NCI-H2107 treated with DMSO at 0.1 percent for 48 hours (cell line): ENCODE results near the gene MGAT5.

Experiments
- DNase-seq: peaks from one replicate; lab custom pipeline; 2025; ENCODE audit not compliant: unreplicated experiment; lab: John Stamatoyannopoulos, UW

Gene MGAT5

DNA sequence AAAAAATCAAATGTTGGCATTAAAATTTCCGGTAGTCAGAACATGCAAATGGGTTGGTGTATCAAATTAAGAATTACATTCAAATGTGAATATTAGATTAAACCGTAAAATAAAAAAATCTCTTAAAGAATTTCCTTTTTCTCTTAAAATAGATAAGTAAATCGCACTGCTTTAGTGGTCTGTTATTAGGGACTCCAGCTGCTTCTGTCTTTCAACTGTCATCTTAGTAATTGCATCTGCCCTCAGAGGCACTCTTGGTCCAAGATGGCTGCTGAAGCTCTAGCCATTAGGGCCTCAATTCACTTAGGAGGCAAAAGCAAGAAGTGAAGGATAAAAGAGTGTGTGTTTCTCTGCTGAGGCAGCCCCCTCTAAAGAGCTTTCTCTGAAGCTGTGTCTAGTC is 132.4 kb downstream of the MGAT5 start:
- no peak for DNase-seq

DNA sequence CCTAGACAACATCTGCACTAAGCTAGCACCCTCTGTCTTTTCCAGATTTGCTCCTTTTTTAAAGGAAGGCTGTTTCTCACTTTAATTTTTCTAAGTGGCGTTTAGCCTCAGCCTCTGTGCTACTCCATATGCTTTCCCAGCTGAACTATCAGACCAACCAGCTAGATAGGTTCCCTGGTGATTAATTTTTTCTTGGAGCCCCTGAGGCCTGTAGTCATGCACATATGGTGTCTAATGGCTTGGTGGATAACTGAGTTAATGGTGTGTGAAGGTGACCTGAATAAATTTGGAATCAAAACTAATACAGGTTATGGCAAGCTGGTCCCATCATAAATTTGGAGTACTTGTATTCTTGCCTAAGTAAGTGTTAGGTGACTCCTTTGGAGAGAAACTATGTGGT is 135.5 kb downstream of the MGAT5 start:
- DNase-seq = no peak

DNA sequence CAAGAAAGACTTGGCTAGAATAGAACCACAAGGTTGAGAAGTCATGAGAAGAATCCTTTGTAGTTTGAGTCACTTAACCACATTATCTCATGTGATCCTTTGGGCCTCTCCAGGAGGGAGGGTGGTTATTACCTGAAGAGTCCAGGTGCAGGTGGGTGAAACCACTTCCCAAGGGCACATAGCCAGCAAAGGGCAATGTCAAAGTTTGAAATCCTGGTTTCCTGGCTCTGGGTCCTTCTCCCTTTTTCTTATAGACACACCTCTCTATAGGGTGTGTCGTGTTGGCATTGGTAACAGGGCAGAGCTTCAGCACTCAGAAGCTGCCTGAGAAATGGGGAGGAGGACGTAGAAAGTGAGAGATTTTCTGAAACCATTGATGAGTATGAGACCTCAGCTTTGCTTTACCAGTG is 137.9 kb downstream of the MGAT5 start:
- DNase-seq = no peak

DNA sequence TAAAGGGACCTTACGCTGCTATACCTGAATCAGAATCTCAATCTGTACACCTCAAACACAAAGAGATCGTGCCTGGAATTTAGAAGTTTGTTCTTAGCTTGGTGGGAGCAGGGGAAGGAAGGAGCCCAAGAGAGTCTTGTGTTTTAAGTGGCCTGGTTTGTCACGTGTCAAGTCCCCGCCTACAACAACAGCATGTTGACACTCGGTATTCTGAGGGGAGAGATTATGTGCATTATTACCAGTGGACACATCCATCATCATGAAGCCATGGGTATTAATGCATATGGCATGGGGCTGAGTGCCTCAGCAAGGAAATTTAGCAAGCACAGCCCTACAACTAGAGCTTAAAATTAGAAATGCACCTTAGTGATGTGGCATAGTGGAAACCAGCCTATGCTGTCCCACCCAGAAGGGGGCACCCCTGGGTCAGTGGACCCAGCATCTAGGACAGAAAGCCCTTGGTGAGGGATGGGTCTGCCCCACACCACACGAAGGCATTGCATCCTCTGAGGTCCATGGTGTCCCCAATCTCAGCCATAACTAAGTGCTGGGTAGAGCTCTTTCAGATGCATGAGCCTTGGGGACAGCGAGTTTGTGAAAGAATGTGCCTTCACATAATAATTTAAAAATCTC is 138.7 kb downstream of the MGAT5 start:
- DNase-seq = no peak

DNA sequence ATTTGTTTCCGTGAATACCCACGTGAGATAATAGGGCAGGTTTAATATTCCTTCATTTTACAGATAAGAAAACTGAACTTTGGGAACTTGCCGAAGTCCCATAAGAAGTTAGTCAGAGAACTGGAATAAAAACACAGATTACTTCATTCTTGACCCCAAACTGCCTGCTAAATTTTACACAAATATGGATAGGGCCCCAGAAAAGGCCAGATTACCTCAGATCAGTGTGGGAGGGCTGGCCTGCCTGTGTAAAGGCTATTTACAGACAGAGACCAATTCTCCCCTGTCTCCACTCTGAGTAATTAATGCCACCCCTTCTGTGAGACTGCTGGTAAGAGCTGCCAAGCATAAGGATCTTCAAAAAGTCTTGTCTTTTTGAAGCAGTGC is 139.2 kb downstream of the MGAT5 start:
- DNase-seq = no peak

DNA sequence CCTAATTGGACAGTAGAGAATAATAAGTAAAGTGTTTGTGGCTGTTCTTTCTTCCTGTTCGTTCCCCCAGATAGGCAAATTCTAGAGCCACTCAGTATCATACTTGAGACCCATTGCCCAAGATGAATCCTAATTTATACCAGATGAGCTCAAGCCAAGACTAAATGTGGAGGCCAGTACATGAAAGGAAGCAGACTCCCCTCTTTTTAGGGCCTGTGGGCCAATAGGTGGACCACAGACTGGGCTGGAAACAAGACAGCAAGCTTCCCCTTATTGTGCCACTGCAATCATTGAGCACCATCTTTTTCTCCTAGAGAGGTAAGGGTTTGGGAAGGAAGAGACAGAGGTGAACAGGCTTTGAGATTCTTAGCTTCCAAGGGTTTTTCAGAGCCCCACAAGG is 141.9 kb downstream of the MGAT5 start:
- DNase-seq = no peak

GRCh38 chr2:134396493-134396892 is 142.6 kb downstream of the MGAT5 start:
- DNase-seq = no peak

GRCh38 chr2:134397146-134397896 is 143.4 kb downstream of the MGAT5 start:
- DNase-seq = no peak

DNA sequence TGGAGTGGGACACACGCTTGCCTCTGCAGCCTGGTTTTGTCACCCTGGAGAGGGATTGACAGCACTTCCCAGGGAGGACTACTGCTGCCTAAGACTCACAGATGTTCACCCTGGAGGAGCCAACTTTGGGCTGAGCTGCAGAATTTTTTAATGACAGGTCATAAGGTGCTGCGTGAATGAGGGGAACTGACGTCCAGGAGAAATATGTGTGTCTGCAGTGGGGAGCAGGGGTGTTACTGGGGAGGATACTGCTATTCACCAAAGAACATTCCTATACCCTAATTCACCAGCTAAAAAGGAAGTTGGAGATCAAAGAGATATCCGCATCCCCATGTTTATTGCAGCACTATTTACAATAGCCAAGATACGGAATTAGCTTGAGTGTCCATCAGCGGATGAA is 144.4 kb downstream of the MGAT5 start:
- no peak for DNase-seq

GRCh38 chr2:134399096-134399495 is 145.2 kb downstream of the MGAT5 start:
- no peak for DNase-seq

GRCh38 chr2:134401081-134401497 is 147.2 kb downstream of the MGAT5 start:
- no peak for DNase-seq

DNA sequence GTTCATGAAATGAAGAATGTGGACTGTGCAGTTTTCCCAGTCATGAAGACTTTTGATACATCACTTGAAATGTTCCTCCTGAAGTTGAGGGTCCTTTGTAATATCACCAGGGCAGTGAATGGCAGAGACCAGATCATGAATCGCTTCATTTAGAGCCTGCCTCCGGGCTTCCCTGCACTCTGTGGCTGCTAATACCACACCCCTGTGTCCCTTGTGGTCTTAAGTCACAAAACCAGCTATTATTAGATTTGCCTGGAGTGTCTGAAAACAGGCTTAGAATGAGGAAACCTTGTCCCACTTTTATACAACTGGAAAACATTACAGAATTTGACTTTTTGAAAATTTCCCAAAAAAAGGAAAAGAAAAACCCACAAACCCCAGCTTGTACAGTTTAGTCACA is 147.9 kb downstream of the MGAT5 start:
- DNase-seq = no peak

GRCh38 chr2:134402410-134402809 is 148.5 kb downstream of the MGAT5 start:
- DNase-seq = no peak

DNA sequence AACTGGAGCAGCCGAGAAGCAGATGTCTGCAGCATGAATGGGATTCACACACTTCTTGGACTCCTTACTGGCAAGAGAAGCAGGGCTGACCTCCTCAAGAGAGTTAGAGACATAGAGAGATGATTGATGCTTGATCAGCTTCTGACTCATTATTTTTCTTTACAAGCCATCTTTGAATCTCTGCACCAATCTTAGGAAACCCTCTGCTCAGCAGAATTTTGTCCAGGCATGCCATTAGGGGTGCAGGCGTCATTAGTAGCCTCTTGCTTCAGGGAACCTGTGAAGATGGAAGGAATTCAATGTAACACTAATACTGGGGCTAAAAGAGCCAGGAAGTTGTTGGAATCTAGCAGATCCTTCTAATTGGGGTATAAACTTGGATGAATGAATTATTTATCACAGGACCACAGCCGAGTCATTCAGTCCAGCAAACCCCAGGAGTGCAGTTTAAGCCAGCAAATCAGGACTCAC is 151.8 kb downstream of the MGAT5 start:
- DNase-seq = no peak

- no peak for DNase-seq
Measured at GRCh38 chr2:134406311-134406710, 152.4 kb downstream of the MGAT5 start.

- DNase-seq = no peak
Measured at GRCh38 chr2:134406736-134407135, 152.9 kb downstream of the MGAT5 start.

- DNase-seq = no peak
Measured at GRCh38 chr2:134407154-134407890, 153.4 kb downstream of the MGAT5 start.

DNA sequence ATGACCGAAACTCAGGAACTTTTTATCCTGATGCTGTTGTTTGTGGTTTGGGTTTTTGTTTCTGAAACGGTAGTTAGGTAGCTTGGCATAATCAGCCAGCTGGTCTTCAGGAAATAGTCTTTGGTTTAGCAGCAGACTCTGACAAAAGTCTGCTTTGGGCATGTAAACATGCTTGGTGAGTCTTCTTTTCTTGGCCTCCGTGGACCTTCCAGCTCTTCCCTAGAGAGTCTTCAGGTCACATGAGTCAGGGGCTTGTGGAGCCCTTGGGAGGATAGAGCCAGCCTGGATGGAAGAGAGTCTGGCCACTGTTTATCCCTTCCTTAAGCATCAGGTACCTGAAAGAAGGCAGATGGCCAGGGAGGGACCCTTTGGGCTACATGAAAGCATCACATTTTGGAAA is 154.5 kb downstream of the MGAT5 start:
- DNase-seq = no peak

GRCh38 chr2:134408791-134409190 is 154.9 kb downstream of the MGAT5 start:
- no peak for DNase-seq

- DNase-seq = no peak
Measured at GRCh38 chr2:134410006-134410405, 156.1 kb downstream of the MGAT5 start.

DNA sequence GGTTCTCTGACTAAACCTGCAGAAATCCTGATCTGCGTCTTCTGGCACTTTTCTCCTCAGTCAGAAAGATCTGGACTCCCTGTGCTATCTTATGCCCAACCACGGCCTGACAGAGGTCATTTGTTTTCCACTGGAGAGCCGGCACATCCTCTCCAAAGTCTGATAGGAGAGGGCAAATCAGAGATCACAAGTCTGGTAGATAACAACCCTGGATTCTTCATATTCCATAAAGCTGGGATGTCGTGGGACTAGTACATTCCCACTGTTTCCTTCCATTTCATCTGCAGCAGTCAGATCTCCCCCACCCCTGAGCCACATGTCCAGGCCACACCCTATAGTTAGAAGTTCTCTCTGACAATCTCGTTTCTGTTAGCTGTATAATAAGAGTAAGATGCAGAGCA is 157.0 kb downstream of the MGAT5 start:
- DNase-seq = no peak

- peak; percentile 74 for DNase-seq
Measured at GRCh38 chr2:134411279-134411827, 157.5 kb downstream of the MGAT5 start.
